Mesothelial cell of epicardium (in vitro differentiated cells): Measurements from ENCODE around the gene GPC4. TPM values are rescaled to one million over a fixed set of nuclear protein-coding genes. Genes with fewer than 3 reads are reported as not detected.

ENCODE experiments used
- DNase-seq, 2 experiments: peaks; one replicate each; pipeline ENCODE4 v3.0.0; 2021; ENCODE audit warnings: low spot score in 2 of 2; ENCODE audit not compliant: unreplicated experiment in 2 of 2
- H3K27ac Mint-ChIP-seq: 2 replicates; pipeline ENCODE4 v1.8.0; 2021; ENCODE audit warnings: mixed read lengths
- H3K27me3 Mint-ChIP-seq: 2 replicates; pipeline ENCODE4 v1.8.0; 2021; ENCODE audit warnings: low read depth, mixed read lengths
- H3K36me3 Mint-ChIP-seq: 2 replicates; pipeline ENCODE4 v1.8.0; 2021; ENCODE audit warnings: mixed read lengths
- H3K4me1 Mint-ChIP-seq: 2 replicates; pipeline ENCODE4 v1.8.0; 2021; ENCODE audit warnings: mixed read lengths
- H3K4me3 Mint-ChIP-seq: 2 replicates; pipeline ENCODE4 v1.8.0; 2021; ENCODE audit warnings: mild to moderate bottlenecking, moderate library complexity, mixed read lengths
- H3K9me3 Mint-ChIP-seq: 2 replicates; pipeline ENCODE4 v1.8.0; 2021; ENCODE audit warnings: mixed read lengths
- total RNA-seq: library from RNA; stranded (reverse); gene quantifications from 3 replicates; pipeline ENCODE4 v1.2.1, GENCODE V29; 2021
- TF ChIP-seq, protein P1 (sequence below): fragments of 200-600 bp; sonication (generic); IDR thresholded peaks from one replicate; pipeline ENCODE4 v1.5.0; 2021; ENCODE audit warnings: antibody characterized with exemption; ENCODE audit not compliant: unreplicated experiment

Gene GPC4
- total RNA-seq, 1 donor from 2014 or later, result 44.8 TPM

- Mint-ChIP-seq H3K27me3 (peaks cover 56% of the 10 kb centered on the region), H3K27ac (no peak overlapping the region), H3K36me3 (peaks cover 1% of the 10 kb centered on the region), H3K9me3 (peaks cover 1% of the 10 kb centered on the region), H3K4me3 (no peak overlapping the region), H3K4me1 (peaks cover 44% of the 10 kb centered on the region)
- DNase-seq, result no peak
- TF ChIP-seq, protein P1, sequence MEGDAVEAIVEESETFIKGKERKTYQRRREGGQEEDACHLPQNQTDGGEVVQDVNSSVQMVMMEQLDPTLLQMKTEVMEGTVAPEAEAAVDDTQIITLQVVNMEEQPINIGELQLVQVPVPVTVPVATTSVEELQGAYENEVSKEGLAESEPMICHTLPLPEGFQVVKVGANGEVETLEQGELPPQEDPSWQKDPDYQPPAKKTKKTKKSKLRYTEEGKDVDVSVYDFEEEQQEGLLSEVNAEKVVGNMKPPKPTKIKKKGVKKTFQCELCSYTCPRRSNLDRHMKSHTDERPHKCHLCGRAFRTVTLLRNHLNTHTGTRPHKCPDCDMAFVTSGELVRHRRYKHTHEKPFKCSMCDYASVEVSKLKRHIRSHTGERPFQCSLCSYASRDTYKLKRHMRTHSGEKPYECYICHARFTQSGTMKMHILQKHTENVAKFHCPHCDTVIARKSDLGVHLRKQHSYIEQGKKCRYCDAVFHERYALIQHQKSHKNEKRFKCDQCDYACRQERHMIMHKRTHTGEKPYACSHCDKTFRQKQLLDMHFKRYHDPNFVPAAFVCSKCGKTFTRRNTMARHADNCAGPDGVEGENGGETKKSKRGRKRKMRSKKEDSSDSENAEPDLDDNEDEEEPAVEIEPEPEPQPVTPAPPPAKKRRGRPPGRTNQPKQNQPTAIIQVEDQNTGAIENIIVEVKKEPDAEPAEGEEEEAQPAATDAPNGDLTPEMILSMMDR, result no peak
Measured at GRCh38 chrX:133410550-133410949, 4.7 kb downstream of the GPC4 start.

- H3K27ac Mint-ChIP-seq, result no peak overlapping the region
- peaks cover 33% of the 10 kb centered on the region for H3K4me1 Mint-ChIP-seq
- no peak overlapping the region for H3K4me3 Mint-ChIP-seq
- H3K36me3 Mint-ChIP-seq, result peaks cover 4% of the 10 kb centered on the region
- DNase-seq, result no peak
- TF ChIP-seq, protein P1, result no peak
- peaks cover 18% of the 10 kb centered on the region for H3K27me3 Mint-ChIP-seq
- peaks cover 4% of the 10 kb centered on the region for H3K9me3 Mint-ChIP-seq
Measured at GRCh38 chrX:133405498-133406185, 9.6 kb downstream of the GPC4 start.

GRCh38 chrX:133403984-133404383 lies 11.3 kb downstream of the GPC4 start:
- no peak for DNase-seq
- no peak overlapping the region for H3K27ac Mint-ChIP-seq
- H3K4me3 Mint-ChIP-seq, result no peak overlapping the region
- peaks cover 10% of the 10 kb centered on the region for H3K27me3 Mint-ChIP-seq
- TF ChIP-seq, protein P1, result no peak
- peaks cover 4% of the 10 kb centered on the region for H3K9me3 Mint-ChIP-seq
- H3K4me1 Mint-ChIP-seq, result peaks cover 36% of the 10 kb centered on the region
- H3K36me3 Mint-ChIP-seq, result peaks cover 4% of the 10 kb centered on the region

- H3K27ac Mint-ChIP-seq, result no peak overlapping the region
Measured at GRCh38 chrX:133402830-133403625, 12.3 kb downstream of the GPC4 start.

DNA sequence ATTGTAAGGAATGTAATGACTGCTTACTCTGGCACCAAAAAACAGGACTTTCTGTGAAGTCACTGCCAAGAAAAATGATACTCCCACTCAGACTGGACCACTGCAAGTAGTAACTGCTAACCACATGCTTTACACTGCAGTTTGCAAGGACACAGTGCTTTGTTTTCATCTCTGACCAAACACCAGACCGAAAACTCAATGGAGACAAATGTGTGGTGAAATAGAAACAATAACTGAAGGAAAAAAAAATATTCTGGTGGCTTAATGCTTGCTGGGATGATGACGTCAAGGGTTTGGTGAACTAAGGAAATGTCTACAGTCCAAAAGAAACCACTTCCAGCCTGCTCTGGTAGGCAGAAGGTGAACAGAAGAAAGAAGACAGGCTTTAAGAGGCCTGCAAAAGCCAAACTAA lies 13.2 kb downstream of the GPC4 start:
- no peak overlapping the region for H3K4me3 Mint-ChIP-seq
- TF ChIP-seq, protein P1, result no peak

More at GRCh38 chrX:133402830-133403625, 12.3 kb downstream of the GPC4 start:
- TF ChIP-seq, protein P1, result no peak
- H3K4me1 Mint-ChIP-seq, result peaks cover 36% of the 10 kb centered on the region
- no peak for DNase-seq
- H3K36me3 Mint-ChIP-seq, result peaks cover 4% of the 10 kb centered on the region
- peaks cover 8% of the 10 kb centered on the region for H3K27me3 Mint-ChIP-seq
- no peak overlapping the region for H3K4me3 Mint-ChIP-seq
- H3K9me3 Mint-ChIP-seq, result peaks cover 4% of the 10 kb centered on the region

More for the DNA sequence above, 13.2 kb downstream of the GPC4 start:
- H3K27ac Mint-ChIP-seq, result peak overlapping the region; percentile 60
- peaks cover 3% of the 10 kb centered on the region for H3K27me3 Mint-ChIP-seq
- H3K4me1 Mint-ChIP-seq, result peaks cover 28% of the 10 kb centered on the region
- H3K9me3 Mint-ChIP-seq, result peaks cover 4% of the 10 kb centered on the region
- peaks cover 4% of the 10 kb centered on the region for H3K36me3 Mint-ChIP-seq
- DNase-seq, result no peak
